Endothelial cell (in vitro differentiated cells): ENCODE data around the gene DNAI1. TPM values are rescaled to one million over a fixed set of nuclear protein-coding genes. Genes with fewer than 3 reads are reported as not detected.
"Not testable (repeated sequence)": the region's sequence is repeated elsewhere in the genome, so short reads cannot be mapped to it uniquely, and the experiment has no call there.

Source experiments
- DNase-seq: peaks from one replicate; pipeline ENCODE4 v3.0.0; 2021; ENCODE audit warnings: low spot score
- H3K27ac Mint-ChIP-seq: one replicate; pipeline ENCODE4 v1.8.0; 2021; ENCODE audit warnings: mixed read lengths, inconsistent platforms; ENCODE audit not compliant: unreplicated experiment
- H3K27me3 Mint-ChIP-seq: one replicate; pipeline ENCODE4 v1.8.0; 2021; ENCODE audit warnings: mild to moderate bottlenecking, moderate library complexity, mixed read lengths, inconsistent platforms; ENCODE audit not compliant: unreplicated experiment
- H3K36me3 Mint-ChIP-seq: one replicate; pipeline ENCODE4 v1.8.0; 2021; ENCODE audit warnings: mild to moderate bottlenecking, low read depth, mixed read lengths, inconsistent platforms; ENCODE audit not compliant: unreplicated experiment
- H3K4me1 Mint-ChIP-seq: one replicate; pipeline ENCODE4 v1.8.0; 2021; ENCODE audit warnings: mild to moderate bottlenecking, mixed read lengths, inconsistent platforms; ENCODE audit not compliant: unreplicated experiment
- H3K4me3 Mint-ChIP-seq: one replicate; pipeline ENCODE4 v1.8.0; 2021; ENCODE audit warnings: mild to moderate bottlenecking, mixed read lengths, inconsistent platforms; ENCODE audit not compliant: unreplicated experiment
- H3K9me3 Mint-ChIP-seq: one replicate; pipeline ENCODE4 v1.8.0; 2021; ENCODE audit warnings: mixed read lengths, inconsistent platforms; ENCODE audit not compliant: unreplicated experiment
- CTCF ChIP-seq: fragments of 200-600 bp; sonication (generic); IDR thresholded peaks from one replicate; pipeline ENCODE4 v1.5.0; 2021; ENCODE audit warnings: antibody characterized with exemption; ENCODE audit not compliant: unreplicated experiment
- total RNA-seq: library from RNA; stranded (reverse); fragmentation: NEBNext Ultra II Directional; extraction: Animal tissue kit (Norgen Biotek cat#: 25700); gene quantifications from one replicate; pipeline ENCODE4 v1.2.1, GENCODE V29; 2021; ENCODE audit not compliant: unreplicated experiment

Gene DNAI1
- total RNA-seq, 1 donor from 2014 or later = 0.74 TPM

GRCh38 chr9:34475097-34475496 is 16.5 kb downstream of the DNAI1 start:
- no peak overlapping the region for H3K4me3 Mint-ChIP-seq
- no peaks in the 10 kb centered on the region for H3K36me3 Mint-ChIP-seq
- no peak for TF ChIP-seq CTCF
- peaks cover 1% of the 10 kb centered on the region for H3K27me3 Mint-ChIP-seq
- H3K9me3 Mint-ChIP-seq = no peaks in the 10 kb centered on the region
- no peak for DNase-seq
- no peaks in the 10 kb centered on the region for H3K4me1 Mint-ChIP-seq
- H3K27ac Mint-ChIP-seq = no peak overlapping the region

GRCh38 chr9:34477541-34477940 is 18.9 kb downstream of the DNAI1 start:
- Mint-ChIP-seq H3K4me3 (no peak overlapping the region), H3K9me3 (no peaks in the 10 kb centered on the region), H3K27ac (no peak overlapping the region), H3K4me1 (no peaks in the 10 kb centered on the region), H3K36me3 (no peaks in the 10 kb centered on the region), H3K27me3 (peaks cover 1% of the 10 kb centered on the region)
- TF ChIP-seq CTCF = no peak
- DNase-seq = no peak

- no peaks in the 10 kb centered on the region for H3K9me3 Mint-ChIP-seq
- no peak overlapping the region for H3K27ac Mint-ChIP-seq
- no peak overlapping the region for H3K4me3 Mint-ChIP-seq
- H3K27me3 Mint-ChIP-seq = peaks cover 1% of the 10 kb centered on the region
- TF ChIP-seq CTCF = no peak
- no peak for DNase-seq
- H3K4me1 Mint-ChIP-seq = no peaks in the 10 kb centered on the region
- no peaks in the 10 kb centered on the region for H3K36me3 Mint-ChIP-seq
Observed at GRCh38 chr9:34479431-34479866, 20.8 kb downstream of the DNAI1 start.

GRCh38 chr9:34481620-34482019 is 23.0 kb downstream of the DNAI1 start:
- not testable (repeated sequence) for H3K4me3 Mint-ChIP-seq, DNase-seq, H3K36me3 Mint-ChIP-seq, H3K9me3 Mint-ChIP-seq, H3K27me3 Mint-ChIP-seq, H3K4me1 Mint-ChIP-seq, H3K27ac Mint-ChIP-seq

- H3K36me3 Mint-ChIP-seq, DNase-seq, H3K9me3 Mint-ChIP-seq, H3K27me3 Mint-ChIP-seq, H3K27ac Mint-ChIP-seq, H3K4me3 Mint-ChIP-seq, H3K4me1 Mint-ChIP-seq: not testable (repeated sequence)
Observed at GRCh38 chr9:34482746-34483145, 24.1 kb downstream of the DNAI1 start.

GRCh38 chr9:34484678-34485077 is 26.1 kb downstream of the DNAI1 start:
- no peaks in the 10 kb centered on the region for H3K36me3 Mint-ChIP-seq
- H3K4me1 Mint-ChIP-seq = no peaks in the 10 kb centered on the region
- no peaks in the 10 kb centered on the region for H3K27me3 Mint-ChIP-seq
- no peak overlapping the region for H3K4me3 Mint-ChIP-seq
- DNase-seq = no peak
- no peak overlapping the region for H3K27ac Mint-ChIP-seq
- no peaks in the 10 kb centered on the region for H3K9me3 Mint-ChIP-seq
- TF ChIP-seq CTCF = no peak
